Cerebellar nuclear complex (tissue), 1 donor: Measurements from ENCODE around the gene TJP1.
"Not testable (repeated sequence)": the region's sequence is repeated elsewhere in the genome, so short reads cannot be mapped to it uniquely, and the experiment has no call there.

Source experiments
- DNase-seq, 2 experiments: peaks; one replicate each; lab custom pipeline; 2025; lab: John Stamatoyannopoulos, UW

TJP1 gene

DNA sequence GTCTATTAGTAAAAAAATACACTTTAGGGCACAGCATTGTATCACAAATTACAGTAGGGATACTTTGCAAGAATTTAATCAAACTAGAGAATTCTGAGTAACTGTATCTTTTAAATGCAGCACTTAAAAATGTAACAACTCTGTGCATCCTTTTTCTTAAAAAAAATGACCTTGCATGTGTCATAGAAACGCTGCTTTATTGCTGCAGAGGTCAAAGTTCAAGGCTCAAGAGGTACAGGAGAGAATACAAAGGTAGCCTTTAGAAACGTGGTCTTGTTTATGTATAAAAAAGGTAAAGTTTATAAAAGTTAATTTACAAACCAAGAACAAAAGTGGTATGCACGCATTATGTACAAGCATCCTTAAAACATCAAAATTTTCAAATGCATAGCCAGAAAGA lies 122.0 kb downstream of the TJP1 start:
- DNase-seq = no peak

DNA sequence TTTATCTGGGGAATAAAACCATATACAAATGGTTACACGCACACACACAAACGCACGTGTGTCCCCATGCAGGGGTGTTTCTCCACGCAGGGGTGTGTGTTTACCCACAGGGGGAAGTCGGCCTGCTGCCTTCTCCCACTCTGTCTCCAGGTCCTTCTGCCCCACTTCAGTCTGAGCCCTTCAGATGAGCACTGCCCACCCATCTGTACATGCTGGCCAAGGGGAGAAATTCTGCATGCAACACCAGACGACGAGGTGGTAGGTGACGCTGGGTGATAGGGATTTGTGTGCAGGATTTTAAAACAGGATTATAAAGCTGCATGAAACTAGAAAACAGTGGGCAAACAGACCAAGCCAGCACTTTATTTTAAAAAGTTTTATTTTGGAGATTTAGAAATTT lies 122.5 kb downstream of the TJP1 start:
- DNase-seq = no peak

- no peak for DNase-seq
Observed at GRCh38 chr15:29698030-29698701, 124.1 kb downstream of the TJP1 start.

GRCh38 chr15:29696950-29697738 lies 125.1 kb downstream of the TJP1 start:
- DNase-seq = no peak

DNA sequence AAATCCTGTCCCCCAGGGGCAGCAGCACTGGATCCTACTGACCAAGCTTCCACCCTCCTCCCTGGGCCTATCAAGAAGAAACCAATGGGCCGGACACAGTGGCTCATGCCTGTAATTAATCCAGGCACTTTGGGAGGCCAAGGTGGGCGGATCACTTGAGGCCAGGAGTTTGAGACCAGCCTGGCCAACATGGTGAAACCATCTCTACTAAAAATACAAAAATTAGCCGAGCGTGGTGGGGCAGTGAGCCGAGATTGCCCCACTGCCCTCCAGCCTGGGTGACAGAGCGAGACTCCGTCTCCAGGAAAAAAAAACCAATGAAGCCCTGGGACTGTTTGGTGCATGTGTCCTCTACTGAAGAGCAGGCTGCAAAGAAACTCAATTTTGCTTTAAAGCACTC lies 125.8 kb downstream of the TJP1 start:
- DNase-seq = not testable (repeated sequence)

- DNase-seq = no peak
Observed at GRCh38 chr15:29695489-29696167, 126.6 kb downstream of the TJP1 start.

- DNase-seq = no peak
Observed at GRCh38 chr15:29693225-29693624, 129.0 kb downstream of the TJP1 start.

DNA sequence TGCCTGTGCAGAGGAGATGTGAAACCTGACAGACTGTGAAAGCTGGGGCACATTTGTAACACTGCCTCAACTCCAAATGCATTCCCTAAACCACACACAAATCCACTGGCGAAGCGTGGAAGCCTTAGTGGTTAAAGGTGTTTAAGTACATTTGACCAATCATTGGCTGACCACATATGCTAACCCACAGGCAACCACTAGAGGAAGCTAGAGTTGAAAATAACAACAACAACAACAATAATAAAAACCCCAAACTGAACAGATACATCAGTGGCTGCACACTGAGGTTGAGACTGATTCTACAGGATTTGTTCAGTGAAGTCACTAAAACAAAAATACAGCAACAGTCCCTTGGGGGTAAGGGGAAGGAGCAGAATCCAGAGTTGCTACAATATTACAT lies 129.7 kb downstream of the TJP1 start:
- no peak for DNase-seq

- no peak for DNase-seq
Observed at GRCh38 chr15:29690765-29691475, 131.3 kb downstream of the TJP1 start.

DNA sequence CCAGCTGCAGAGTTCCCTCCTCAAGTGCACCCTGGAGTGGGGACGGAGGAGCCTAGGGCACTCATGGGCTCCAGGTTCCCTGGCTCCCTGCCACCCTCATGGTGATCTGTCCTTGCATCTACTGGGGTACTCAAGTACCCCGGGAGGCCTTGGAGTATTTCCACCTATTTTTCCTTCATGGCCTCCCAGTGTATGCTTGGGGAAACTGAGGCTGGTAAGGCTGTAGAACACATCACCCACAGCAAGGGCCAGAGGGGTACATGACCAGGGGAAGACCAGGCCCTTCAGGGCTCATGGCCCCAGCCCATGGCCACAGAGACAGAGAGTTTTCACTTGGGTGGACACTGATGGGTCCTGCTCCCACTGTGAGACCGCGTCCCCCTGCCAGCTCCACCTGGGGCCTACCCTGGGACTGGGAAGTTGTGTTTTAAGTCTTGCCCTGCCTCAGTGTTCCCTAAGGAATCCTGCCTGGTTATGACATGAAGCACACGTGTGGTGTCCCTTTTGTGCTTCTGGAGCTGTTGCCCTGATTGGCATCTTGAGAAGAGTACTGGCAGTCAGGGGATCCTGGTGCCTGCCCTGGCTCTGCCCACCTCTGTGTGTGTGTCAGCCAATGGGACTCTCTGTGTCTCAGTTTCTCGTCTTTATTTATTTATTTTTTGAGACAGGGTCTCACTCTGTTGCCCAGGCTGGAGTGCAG lies 132.8 kb downstream of the TJP1 start:
- DNase-seq = no peak

GRCh38 chr15:29688506-29689286 lies 133.6 kb downstream of the TJP1 start:
- no peak for DNase-seq

DNA sequence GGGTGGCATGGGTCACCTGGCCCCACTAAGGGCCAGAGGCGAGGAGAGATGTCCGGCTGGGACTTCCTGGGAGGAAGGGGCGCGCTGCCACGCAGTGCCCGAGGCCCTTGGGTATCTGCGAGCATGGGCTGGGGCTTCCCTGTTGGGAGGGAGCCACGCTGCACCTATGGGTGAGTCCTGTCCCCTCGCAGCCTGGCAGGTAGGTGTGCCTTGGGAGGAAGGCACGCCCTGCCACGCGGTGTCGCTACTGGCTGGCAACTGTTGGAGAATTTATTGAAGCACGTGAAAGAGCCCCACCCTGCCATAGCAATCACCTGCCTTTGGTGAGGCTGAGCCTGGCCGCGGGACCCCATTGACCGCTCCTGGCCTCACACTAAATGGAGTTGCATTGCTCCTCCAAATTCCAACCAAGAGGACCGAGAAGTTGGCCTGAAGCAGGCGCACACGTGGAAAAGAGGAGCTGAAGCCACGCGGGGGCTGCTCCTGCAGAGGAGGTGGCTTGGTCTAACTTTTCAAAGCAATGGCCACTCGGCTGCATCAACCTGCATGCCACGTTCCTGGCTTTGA lies 134.2 kb downstream of the TJP1 start:
- no peak for DNase-seq

DNA sequence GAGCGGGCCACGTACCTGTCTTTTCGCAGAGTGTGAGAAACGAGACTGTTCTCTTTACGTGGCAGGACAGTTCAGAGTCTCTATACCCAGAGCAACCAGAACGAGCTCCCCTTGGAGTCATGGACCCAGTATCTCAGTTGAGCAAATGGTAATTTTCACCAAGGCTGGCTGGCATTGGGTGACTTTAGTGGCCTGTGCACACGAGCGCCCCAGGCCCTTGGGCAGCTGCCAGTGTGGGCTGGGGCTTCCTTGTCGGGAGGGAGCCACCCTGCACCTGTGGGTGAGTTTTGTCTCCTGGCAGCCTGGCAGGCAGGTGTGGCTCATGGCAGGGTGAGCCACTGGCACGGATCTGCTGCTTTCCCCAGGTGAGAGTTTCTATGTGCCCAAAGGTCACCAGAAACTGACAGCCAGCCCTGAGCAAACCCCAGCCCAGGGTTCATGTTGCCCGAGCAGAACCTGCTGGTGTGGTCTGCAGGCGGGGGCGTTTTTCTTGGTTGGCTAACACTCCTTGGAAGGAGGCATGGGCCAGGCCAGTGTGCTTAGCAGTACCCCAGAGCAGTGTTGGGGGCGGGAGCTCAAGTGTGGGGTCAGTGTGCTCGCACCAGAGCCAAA lies 135.0 kb downstream of the TJP1 start:
- no peak for DNase-seq

- no peak for DNase-seq
Observed at GRCh38 chr15:29686445-29687203, 135.6 kb downstream of the TJP1 start.

DNA sequence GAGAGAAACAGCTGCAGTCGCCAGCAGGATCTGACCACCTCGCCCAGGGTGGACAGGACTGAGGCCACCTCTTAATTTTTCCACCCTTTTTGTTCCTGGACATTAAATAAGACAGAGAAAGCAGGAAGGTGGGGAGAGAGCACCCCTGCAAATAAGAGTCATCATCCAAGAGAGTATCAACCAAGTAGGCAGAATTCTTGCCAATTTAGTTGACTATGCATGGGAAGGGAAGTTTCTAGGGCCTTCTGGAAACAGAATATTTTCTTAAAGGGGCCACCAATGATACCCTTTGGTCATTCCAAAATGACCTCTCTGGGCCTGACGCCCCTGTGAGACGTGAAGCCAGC lies 136.2 kb downstream of the TJP1 start:
- DNase-seq = no peak

- no peak for DNase-seq
Observed at GRCh38 chr15:29685156-29686078, 136.9 kb downstream of the TJP1 start.

GRCh38 chr15:29682781-29683180 lies 139.5 kb downstream of the TJP1 start:
- DNase-seq = no peak

- DNase-seq = no peak
Observed at GRCh38 chr15:29682361-29682760, 139.9 kb downstream of the TJP1 start.
